Astrocyte (in vitro differentiated cells and primary cell): ENCODE results near the gene VMA21. TPM values are rescaled to one million over a fixed set of nuclear protein-coding genes. Genes with fewer than 3 reads are reported as not detected.
A peak's percentile ranks its signal among the peaks of the same experiment; 100 is the strongest.

Source experiments
- DNase-seq: peaks from one replicate; pipeline ENCODE4 v3.0.0-alpha.2; 2010; ENCODE audit warnings: low read depth
- FAIRE-seq: peaks from 2 replicates; lab custom pipeline; 2011; peaks lifted over from hg19 to GRCh38; lab: Jason Lieb, UNC
- H2AFZ ChIP-seq: 2 replicates; pipeline ENCODE4 v1.6.0; 2012; ENCODE audit warnings: low read depth, low read length, inconsistent platforms
- H3K27ac ChIP-seq: 2 replicates; pipeline ENCODE4 v1.5.1; 2011; ENCODE audit warnings: low read depth, low read length, inconsistent platforms
- H3K27me3 ChIP-seq: 2 replicates; pipeline ENCODE4 v1.6.0; 2011; ENCODE audit warnings: low read length, inconsistent platforms; ENCODE audit not compliant: insufficient read depth
- H3K36me3 ChIP-seq: 2 replicates; pipeline ENCODE4 v1.5.1; 2011; ENCODE audit warnings: low read length, inconsistent platforms; ENCODE audit not compliant: insufficient read depth
- H3K4me1 ChIP-seq: 2 replicates; pipeline ENCODE4 v1.5.1; 2011; ENCODE audit warnings: low read length, inconsistent platforms; ENCODE audit not compliant: insufficient read depth
- H3K4me2 ChIP-seq: 2 replicates; pipeline ENCODE4 v1.6.0; 2012; ENCODE audit warnings: low read length, inconsistent platforms
- H3K4me3 ChIP-seq: 2 replicates; pipeline ENCODE4 v1.5.1; 2011; ENCODE audit warnings: low read depth, mild to moderate bottlenecking, low read length, inconsistent platforms; ENCODE audit not compliant: insufficient read depth
- H3K79me2 ChIP-seq: 2 replicates; pipeline ENCODE4 v1.6.0; 2012; ENCODE audit warnings: mild to moderate bottlenecking, low read length, inconsistent platforms; ENCODE audit not compliant: insufficient read depth
- H3K9ac ChIP-seq: 2 replicates; pipeline ENCODE4 v1.6.0; 2012; ENCODE audit warnings: mild to moderate bottlenecking, low read length, inconsistent platforms
- H3K9me3 ChIP-seq: 2 replicates; pipeline ENCODE4 v1.5.1; 2012; ENCODE audit warnings: low read depth, mild to moderate bottlenecking, low read length, inconsistent platforms; ENCODE audit not compliant: insufficient read depth
- H4K20me1 ChIP-seq: 2 replicates; pipeline ENCODE4 v1.6.0; 2012; ENCODE audit warnings: low read length, inconsistent platforms; ENCODE audit not compliant: insufficient read depth
- H3K27ac Mint-ChIP-seq: one replicate; pipeline ENCODE4 v1.8.0; 2021; ENCODE audit warnings: mild to moderate bottlenecking, mixed read lengths; ENCODE audit not compliant: unreplicated experiment
- H3K27me3 Mint-ChIP-seq: one replicate; pipeline ENCODE4 v1.8.0; 2021; ENCODE audit warnings: low read depth, mixed read lengths; ENCODE audit not compliant: unreplicated experiment
- H3K36me3 Mint-ChIP-seq: one replicate; pipeline ENCODE4 v1.8.0; 2021; ENCODE audit warnings: low read depth, mixed read lengths; ENCODE audit not compliant: unreplicated experiment
- H3K4me1 Mint-ChIP-seq: one replicate; pipeline ENCODE4 v1.8.0; 2021; ENCODE audit warnings: low read depth, mixed read lengths; ENCODE audit not compliant: unreplicated experiment
- H3K4me3 Mint-ChIP-seq: one replicate; pipeline ENCODE4 v1.8.0; 2021; ENCODE audit warnings: mild to moderate bottlenecking, moderate library complexity, mixed read lengths; ENCODE audit not compliant: unreplicated experiment
- H3K9me3 Mint-ChIP-seq: one replicate; pipeline ENCODE4 v1.8.0; 2021; ENCODE audit warnings: mild to moderate bottlenecking, mixed read lengths; ENCODE audit not compliant: unreplicated experiment
- EZH2 ChIP-seq: IDR thresholded peaks from 2 replicates; pipeline ENCODE4 v1.6.1; 2012; ENCODE audit warnings: mild to moderate bottlenecking, low read length, inconsistent platforms; ENCODE audit not compliant: insufficient read depth
- total RNA-seq: library from RNA; stranded (reverse); gene quantifications from 2 replicates; pipeline ENCODE4 v1.2.1, GENCODE V29; 2021
- TF ChIP-seq, protein P1 (sequence below): IDR thresholded peaks from 2 replicates; pipeline ENCODE4 v1.5.1; 2011; ENCODE audit warnings: low read depth, mild to moderate bottlenecking, inconsistent platforms, low read length, moderate library complexity; ENCODE audit not compliant: insufficient read depth

Gene VMA21
- total RNA-seq, 1 donor from 2014 or later, result 41.6 TPM

DNA sequence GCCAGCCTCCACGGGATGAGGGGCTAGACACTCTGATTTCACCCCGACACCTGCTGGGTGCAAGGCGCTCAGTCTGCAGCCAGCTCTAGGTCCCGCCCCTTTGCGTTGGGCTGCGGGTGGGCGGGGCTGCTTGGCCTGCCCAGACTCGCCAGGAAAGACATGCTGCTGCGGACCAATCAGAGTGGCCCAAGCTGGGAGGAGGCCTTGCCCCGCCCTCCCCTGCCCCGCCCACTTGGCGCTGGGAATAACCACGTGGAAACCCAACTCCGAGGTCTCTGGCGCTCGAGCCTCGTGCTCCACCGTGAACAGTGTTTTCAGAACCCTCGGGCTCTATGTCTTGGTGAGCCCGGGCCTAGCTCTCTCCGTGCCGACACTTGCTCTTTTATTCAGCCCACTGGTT lies 5.3 kb upstream of the VMA21 start:
- Histone ChIP-seq H3K4me3 (no peak overlapping the region), H3K9me3 (no peaks in the 10 kb centered on the region), H3K9ac (no peak overlapping the region), H3K79me2 (no peaks in the 10 kb centered on the region), H3K4me1 (peaks cover 3% of the 10 kb centered on the region), H3K4me2 (no peak overlapping the region), H2AFZ (no peak overlapping the region), H4K20me1 (no peaks in the 10 kb centered on the region), H3K36me3 (no peaks in the 10 kb centered on the region), H3K27ac (no peak overlapping the region), H3K27me3 (no peaks in the 10 kb centered on the region)
- Mint-ChIP-seq H3K27me3 (no peaks in the 10 kb centered on the region), H3K36me3 (no peaks in the 10 kb centered on the region), H3K4me1 (peaks cover 2% of the 10 kb centered on the region), H3K4me3 (no peak overlapping the region), H3K27ac (no peak overlapping the region), H3K9me3 (no peaks in the 10 kb centered on the region)
- no peak for DNase-seq
- TF ChIP-seq EZH2, result no peak
- TF ChIP-seq, protein P1, sequence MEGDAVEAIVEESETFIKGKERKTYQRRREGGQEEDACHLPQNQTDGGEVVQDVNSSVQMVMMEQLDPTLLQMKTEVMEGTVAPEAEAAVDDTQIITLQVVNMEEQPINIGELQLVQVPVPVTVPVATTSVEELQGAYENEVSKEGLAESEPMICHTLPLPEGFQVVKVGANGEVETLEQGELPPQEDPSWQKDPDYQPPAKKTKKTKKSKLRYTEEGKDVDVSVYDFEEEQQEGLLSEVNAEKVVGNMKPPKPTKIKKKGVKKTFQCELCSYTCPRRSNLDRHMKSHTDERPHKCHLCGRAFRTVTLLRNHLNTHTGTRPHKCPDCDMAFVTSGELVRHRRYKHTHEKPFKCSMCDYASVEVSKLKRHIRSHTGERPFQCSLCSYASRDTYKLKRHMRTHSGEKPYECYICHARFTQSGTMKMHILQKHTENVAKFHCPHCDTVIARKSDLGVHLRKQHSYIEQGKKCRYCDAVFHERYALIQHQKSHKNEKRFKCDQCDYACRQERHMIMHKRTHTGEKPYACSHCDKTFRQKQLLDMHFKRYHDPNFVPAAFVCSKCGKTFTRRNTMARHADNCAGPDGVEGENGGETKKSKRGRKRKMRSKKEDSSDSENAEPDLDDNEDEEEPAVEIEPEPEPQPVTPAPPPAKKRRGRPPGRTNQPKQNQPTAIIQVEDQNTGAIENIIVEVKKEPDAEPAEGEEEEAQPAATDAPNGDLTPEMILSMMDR, result no peak
- FAIRE-seq, result no peak

DNA sequence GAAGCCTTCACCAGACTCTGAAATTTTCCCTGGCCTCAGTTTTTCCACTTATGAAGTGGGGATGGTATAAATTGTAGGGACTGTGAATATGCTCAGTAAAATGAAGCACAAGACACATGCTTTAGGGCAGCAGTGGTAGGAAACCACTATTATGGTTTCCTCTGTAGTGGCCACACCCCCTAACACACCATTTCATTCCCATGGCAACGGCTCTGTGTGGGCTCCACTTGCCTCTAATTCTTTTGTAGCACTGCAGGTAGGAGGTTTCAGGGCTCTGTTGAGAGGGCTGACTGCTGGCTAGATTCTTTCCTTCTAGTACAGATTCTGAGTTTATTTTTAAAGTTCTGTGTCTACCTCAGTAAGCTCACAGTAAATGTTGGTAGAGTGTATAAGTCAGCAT lies 3.5 kb upstream of the VMA21 start:
- Histone ChIP-seq H3K4me2 (no peak overlapping the region), H3K27ac (no peak overlapping the region), H3K79me2 (peaks cover 15% of the 10 kb centered on the region), H3K4me3 (no peak overlapping the region), H2AFZ (no peak overlapping the region), H4K20me1 (peaks cover 4% of the 10 kb centered on the region), H3K27me3 (no peaks in the 10 kb centered on the region), H3K9ac (no peak overlapping the region), H3K9me3 (no peaks in the 10 kb centered on the region), H3K36me3 (no peaks in the 10 kb centered on the region), H3K4me1 (peaks cover 3% of the 10 kb centered on the region)
- Mint-ChIP-seq H3K9me3 (no peaks in the 10 kb centered on the region), H3K27ac (no peak overlapping the region), H3K36me3 (no peaks in the 10 kb centered on the region), H3K4me3 (no peak overlapping the region), H3K27me3 (no peaks in the 10 kb centered on the region), H3K4me1 (peaks cover 3% of the 10 kb centered on the region)
- no peak for TF ChIP-seq EZH2
- TF ChIP-seq, protein P1, result no peak
- FAIRE-seq (no peak), DNase-seq (no peak)

DNA sequence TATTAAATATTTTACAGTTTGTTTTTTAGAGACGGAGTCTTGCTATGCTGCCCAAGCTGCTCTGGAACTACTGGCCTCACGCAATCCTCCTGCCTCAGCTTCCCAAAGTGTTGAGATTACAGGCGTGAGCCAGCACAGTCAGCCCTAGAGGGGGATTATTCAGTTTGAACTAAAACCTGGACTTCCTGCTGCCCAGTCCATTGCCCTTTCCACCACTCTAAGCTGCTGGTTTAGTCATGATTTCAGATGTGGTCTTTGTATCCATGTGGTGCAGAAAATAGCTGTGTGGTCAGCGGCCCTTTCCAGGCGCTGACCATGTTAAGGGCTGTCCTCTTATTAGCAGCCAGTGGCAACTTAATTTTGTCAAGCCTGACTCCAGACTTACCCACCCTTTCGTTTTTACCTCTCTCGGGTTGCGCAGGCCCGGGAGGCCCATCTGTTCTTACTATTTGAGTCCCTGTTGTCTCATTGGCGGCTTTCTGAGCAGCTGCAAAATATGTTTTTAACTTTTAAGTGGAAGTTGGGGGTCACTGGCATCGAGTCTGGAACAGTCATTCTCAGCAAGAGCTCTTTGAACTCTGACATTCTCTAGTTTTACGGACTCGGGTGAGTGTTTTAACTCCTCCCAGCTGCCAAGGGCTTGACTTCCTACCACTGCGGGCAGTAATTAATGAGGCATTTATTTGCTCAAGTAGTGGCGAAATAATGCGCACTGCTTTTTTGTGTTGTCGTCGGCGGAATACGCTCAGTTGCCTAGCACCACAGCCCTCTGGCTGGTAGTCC lies 773 bp upstream of the VMA21 start:
- H2AFZ ChIP-seq, result peak overlapping the region; percentile 86

More for the DNA sequence above, 773 bp upstream of the VMA21 start:
- H3K36me3 ChIP-seq, result no peaks in the 10 kb centered on the region
- peak overlapping the region; percentile 95 for H3K9ac ChIP-seq
- H3K27ac ChIP-seq, result peak overlapping the region; percentile 95
- Mint-ChIP-seq H3K27ac (peak overlapping the region; percentile 83), H3K4me3 (peak overlapping the region; percentile 80), H3K4me1 (peaks cover 19% of the 10 kb centered on the region), H3K9me3 (no peaks in the 10 kb centered on the region), H3K27me3 (no peaks in the 10 kb centered on the region), H3K36me3 (no peaks in the 10 kb centered on the region)
- peaks cover 3% of the 10 kb centered on the region for H3K4me1 ChIP-seq
- H3K4me3 ChIP-seq, result peak overlapping the region; percentile 66
- DNase-seq (peak; percentile 61), FAIRE-seq (peak; percentile 49)
- TF ChIP-seq, protein P1, result no peak
- TF ChIP-seq EZH2, result no peak
- peaks cover 43% of the 10 kb centered on the region for H3K79me2 ChIP-seq
- H3K27me3 ChIP-seq, result no peaks in the 10 kb centered on the region
- peaks cover 20% of the 10 kb centered on the region for H4K20me1 ChIP-seq
- H3K9me3 ChIP-seq, result no peaks in the 10 kb centered on the region
- peak overlapping the region; percentile 85 for H3K4me2 ChIP-seq
